NCI-H1105 (cell line): ENCODE data around the gene NTHL1.
A peak's percentile ranks its signal among the peaks of the same experiment; 100 is the strongest.

Source experiments
- DNase-seq: peaks from one replicate; lab custom pipeline; 2025; lab: John Stamatoyannopoulos, UW

NTHL1 gene

DNA sequence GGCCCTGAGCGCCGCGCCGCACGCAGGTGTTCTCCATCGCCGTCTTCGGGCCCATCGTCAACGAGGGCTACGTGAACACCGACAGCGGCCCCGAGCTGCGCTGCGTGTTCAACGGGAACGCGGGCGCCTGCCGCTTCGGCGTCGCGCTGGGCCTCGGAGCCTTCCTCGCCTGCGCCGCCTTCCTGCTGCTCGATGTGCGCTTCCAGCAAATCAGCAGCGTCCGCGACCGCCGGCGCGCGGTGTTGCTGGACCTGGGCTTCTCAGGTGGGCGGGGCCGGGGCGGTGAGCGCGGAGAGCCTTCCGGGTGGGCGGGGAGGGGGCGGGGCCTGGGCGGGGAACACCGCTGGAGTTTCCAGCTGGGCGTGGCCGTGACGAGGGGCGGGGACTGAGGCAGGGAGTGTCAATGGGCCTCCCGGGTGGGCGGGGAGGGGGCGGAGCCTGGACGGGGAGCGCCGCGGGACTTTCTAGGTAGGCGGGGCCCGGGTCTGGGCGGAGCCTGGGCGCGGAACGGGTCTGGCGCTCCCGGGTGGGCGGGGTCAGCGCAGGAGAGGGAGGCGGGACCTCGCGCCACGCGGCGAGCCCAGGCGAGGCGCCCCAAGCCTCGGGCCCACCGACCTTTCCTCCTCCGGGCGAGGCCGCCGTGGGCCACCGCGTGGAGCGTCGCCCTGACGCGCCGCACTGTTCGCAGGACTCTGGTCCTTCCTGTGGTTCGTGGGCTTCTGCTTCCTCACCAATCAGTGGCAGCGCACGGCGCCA is 55.5 kb downstream of the NTHL1 start:
- no peak for DNase-seq

DNA sequence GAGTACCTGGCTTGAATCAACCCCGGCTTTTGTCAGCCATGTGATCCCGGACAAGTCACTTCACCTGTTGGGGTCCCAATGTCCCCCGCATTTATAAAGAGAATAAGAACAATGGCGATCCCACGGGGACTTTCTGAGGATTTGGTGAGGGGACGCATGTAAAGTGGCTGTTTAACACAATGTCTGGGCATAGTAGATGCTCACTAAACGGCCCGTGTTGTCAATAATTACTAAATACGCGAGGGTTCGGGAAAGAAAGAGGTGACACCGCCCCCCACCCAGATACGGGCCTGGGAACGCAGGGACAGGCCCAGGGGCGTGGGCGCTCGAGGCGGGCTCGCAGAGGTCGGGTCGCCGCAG is 56.1 kb downstream of the NTHL1 start:
- no peak for DNase-seq

DNA sequence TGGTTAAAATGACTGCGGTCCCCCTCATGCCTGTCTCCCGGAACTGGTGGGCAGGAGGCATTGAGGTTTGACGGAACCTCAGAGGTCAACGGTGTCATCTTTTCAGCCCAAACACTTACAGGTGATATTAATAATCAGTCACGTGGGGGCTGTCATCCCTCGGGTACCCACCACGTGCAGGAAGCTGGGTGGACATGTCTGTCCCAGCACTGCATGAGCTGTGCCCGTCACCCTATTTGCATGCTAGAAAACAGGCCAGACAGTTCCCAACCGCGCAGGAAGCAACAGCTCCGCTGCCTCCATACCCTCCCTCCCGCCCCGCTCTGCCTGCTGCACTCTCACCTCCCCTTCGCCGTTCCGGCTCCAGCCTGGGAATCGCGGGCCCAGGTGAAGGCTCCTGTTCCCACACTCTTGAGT is 56.5 kb downstream of the NTHL1 start:
- DNase-seq: no peak

DNA sequence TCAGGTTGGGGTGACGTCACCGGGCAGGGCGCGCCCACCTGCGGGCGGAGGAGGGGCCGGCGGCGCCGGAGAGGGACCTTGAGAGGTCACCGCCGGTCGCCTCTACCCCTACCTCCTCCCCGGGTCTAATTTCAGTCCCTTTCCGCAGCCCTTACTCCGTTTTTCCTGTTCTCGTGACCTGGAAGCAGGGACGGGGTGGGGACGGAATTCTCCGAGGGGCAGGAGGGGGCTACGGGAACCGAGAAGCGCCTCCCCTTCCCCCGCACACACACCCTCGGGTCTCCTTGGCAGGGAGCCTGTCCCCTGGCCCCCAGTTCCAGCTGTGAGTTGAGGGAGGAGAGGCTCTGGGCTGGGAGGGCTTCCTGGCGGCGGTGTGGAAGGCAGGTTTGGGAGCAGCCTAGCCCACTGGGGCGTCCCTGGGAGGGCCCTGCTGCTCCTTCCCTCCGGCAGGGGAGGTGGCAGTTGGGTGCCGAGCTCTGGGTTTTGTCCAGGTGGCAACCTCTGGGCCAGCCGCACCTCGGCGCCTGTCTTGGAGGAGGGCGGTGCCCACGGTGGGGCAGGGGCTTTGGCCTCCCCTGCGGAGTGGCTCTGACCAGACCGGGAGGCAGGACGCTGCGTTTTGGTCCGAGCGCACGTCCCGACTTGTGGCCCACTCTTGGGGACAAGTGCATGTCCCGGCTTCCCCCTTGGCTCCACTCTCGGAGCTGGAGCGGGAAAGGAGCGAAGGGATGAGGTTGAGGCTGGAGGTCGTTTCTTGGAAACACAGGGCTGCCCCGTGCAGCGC is 57.1 kb downstream of the NTHL1 start:
- DNase-seq: peak; percentile 39

DNA sequence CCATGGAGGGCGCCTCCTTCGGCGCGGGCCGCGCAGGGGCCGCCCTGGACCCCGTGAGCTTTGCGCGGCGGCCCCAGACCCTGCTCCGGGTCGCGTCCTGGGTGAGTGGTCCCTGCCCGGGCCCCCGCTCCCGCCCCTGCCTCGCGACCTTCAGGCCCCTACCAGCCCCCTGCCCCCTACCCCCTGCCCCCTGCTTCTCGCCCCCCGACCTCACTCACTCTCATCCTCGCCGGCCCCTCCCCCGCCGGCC is 57.6 kb downstream of the NTHL1 start:
- no peak for DNase-seq
